A549 treated with Mapracorat at 1 μM for 4 hours (cell line): ENCODE measurements around the gene LAMB2. TPM values are rescaled to one million over a fixed set of nuclear protein-coding genes. Genes with fewer than 3 reads are reported as not detected.

Experiments used
- total RNA-seq: library from RNA; stranded (reverse); fragments of 200-300 nt; extraction: Qiagen RNA extraction; gene quantifications from 5 replicates; pipeline ENCODE4 v1.2.3, GENCODE V29; 2022

LAMB2 gene
- total RNA-seq = 82.0 to 115 TPM (median 113 TPM) in 5 replicates

GRCh38 chr3:49132437-49133225 lies at the start of gene LAMB2:
TSS of gene LAMB2 (minus strand) at chr3:49133050. CDS start at chr3:49132867, 183 bp downstream.

GRCh38 chr3:49171119-49171774 lies 38.4 kb upstream of the LAMB2 start, which contains the start of gene KLHDC8B:
TSS of gene KLHDC8B (plus strand) at chr3:49171598. CDS start at chr3:49172770, 1,172 bp downstream.

GRCh38 chr3:49165771-49166751 lies 33.2 kb upstream of the LAMB2 start, which contains the start of gene CCDC71:
TSS of gene CCDC71 (minus strand) at chr3:49166331. CDS start at chr3:49164208, 2,123 bp downstream.

GRCh38 chr3:49120438-49121131 lies 12.3 kb downstream of the LAMB2 start, which contains the start of gene USP19:
TSS of gene USP19 (minus strand) at chr3:49120823. CDS start at chr3:49119145, 1,678 bp downstream.

GRCh38 chr3:49104427-49105291 lies 28.2 kb downstream of the LAMB2 start, which contains the start of gene QARS1:
TSS of gene QARS1 (minus strand) at chr3:49104757. CDS start at chr3:49104733, 24 bp downstream.

GRCh38 chr3:49093853-49094767 lies 38.7 kb downstream of the LAMB2 start, which contains the start of gene QRICH1:
TSS of gene QRICH1 (minus strand) at chr3:49094071. CDS start at chr3:49077017, 17,054 bp downstream.

Other genes with a start within 250 kb of the LAMB2 start
- gene SLC25A20, start 234.2 kb downstream of the LAMB2 start, total RNA-seq = 10.0 to 12.2 TPM (median 10.6 TPM) in 5 replicates
- 53.1 to 63.5 TPM (median 57.3 TPM) in 5 replicates for gene ARIH2, start 214.2 kb downstream of the LAMB2 start, total RNA-seq
- gene P4HTM, start 142.8 kb downstream of the LAMB2 start, total RNA-seq = 12.7 to 19.4 TPM (median 18.5 TPM) in 5 replicates
- gene WDR6, start 125.7 kb downstream of the LAMB2 start, total RNA-seq = 56.1 to 78.2 TPM (median 75.6 TPM) in 5 replicates
- gene DALRD3, start 114.5 kb downstream of the LAMB2 start, total RNA-seq = 19.6 to 25.4 TPM (median 24.4 TPM) in 5 replicates
- gene NDUFAF3, start 110.9 kb downstream of the LAMB2 start, total RNA-seq = 61.9 to 93.9 TPM (median 86.0 TPM) in 5 replicates
- gene IMPDH2, start 103.7 kb downstream of the LAMB2 start, total RNA-seq = 151 to 161 TPM (median 154 TPM) in 5 replicates
- 37.1 to 40.0 TPM (median 38.9 TPM) in 5 replicates for gene QRICH1, start 39.0 kb downstream of the LAMB2 start, total RNA-seq
- gene QARS1, start 28.3 kb downstream of the LAMB2 start, total RNA-seq = 121 to 151 TPM (median 137 TPM) in 5 replicates
- gene USP19, start 12.2 kb downstream of the LAMB2 start, total RNA-seq = 17.2 to 23.8 TPM (median 23.3 TPM) in 5 replicates
- gene CCDC71, start 33.3 kb upstream of the LAMB2 start, total RNA-seq = 12.1 to 15.3 TPM (median 12.2 TPM) in 5 replicates
- gene KLHDC8B, start 38.5 kb upstream of the LAMB2 start, total RNA-seq = 4.4 to 7.0 TPM (median 5.7 TPM) in 5 replicates
- gene C3orf62, start 144.2 kb upstream of the LAMB2 start, total RNA-seq = 1.5 to 2.5 TPM (median 1.8 TPM) in 5 replicates
- 11.4 to 15.4 TPM (median 13.8 TPM) in 5 replicates for gene USP4, start 207.0 kb upstream of the LAMB2 start, total RNA-seq
- gene GPX1, start 225.3 kb upstream of the LAMB2 start, total RNA-seq = 262 to 306 TPM (median 293 TPM) in 5 replicates